ENCODE data around the gene PLCH2.

GRCh38 chr1:2439369-2439768 is 36.7 kb upstream of the PLCH2 start:
- TF ChIP-seq CTCF (IDR thresholded peaks at IDR 0.05 in 4 of 5, conservative IDR thresholded peaks at IDR 0.05 in 1 of 5): no peak
- TF ChIP-seq POLR2A (IDR thresholded peaks at IDR 0.05): no peak
